PC-3 (cell line): ENCODE results near the gene FBLN7. TPM values are rescaled to one million over a fixed set of nuclear protein-coding genes. Genes with fewer than 3 reads are reported as not detected.
"Not testable (repeated sequence)": the region's sequence is repeated elsewhere in the genome, so short reads cannot be mapped to it uniquely, and the experiment has no call there.

Experiments used
- ATAC-seq: fragments of 200-7000 bp; cut with Tn5 transposase; 2 replicates; pipeline ENCODE4 v1.9.1; 2020; ENCODE audit warnings: mild to moderate bottlenecking, moderate library complexity
- BruUV-seq: library from RNA; stranded (reverse); fragments of 400-500 nt; replicated peaks from 2 replicates; lab custom pipeline; 2021; lab: Mats Ljungman, UMichigan
- CTCF ChIA-PET: fragments of 300-600 bp; sonication (Branson Sonifier 250); formaldehyde crosslinking; loops from one replicate; lab custom pipeline; 2022; ENCODE audit warnings: antibody characterized with exemption; lab: Charles Lee
- POLR2A ChIA-PET: fragments of 300-600 bp; sonication (Branson Sonifier 250); formaldehyde crosslinking; loops from one replicate; lab custom pipeline; 2022; ENCODE audit warnings: antibody characterized with exemption; ENCODE audit not compliant: unreplicated experiment; lab: Charles Lee
- DNase-seq: peaks from one replicate; pipeline ENCODE4 v3.0.0-alpha.2; 2015
- H2AFZ ChIP-seq: fragments of 300-600 bp; sonication (generic); 2 replicates; pipeline ENCODE4 v1.6.0; 2016; ENCODE audit warnings: antibody characterized with exemption, low read length
- H3F3A ChIP-seq: fragments of 300-600 bp; sonication (generic); one replicate; pipeline ENCODE4 v1.6.0; 2017; ENCODE audit warnings: antibody characterized with exemption, low read length, control low read depth, mild to moderate bottlenecking; ENCODE audit not compliant: unreplicated experiment
- H3K27ac ChIP-seq: fragments of 300-600 bp; sonication (generic); 2 replicates; pipeline ENCODE4 v1.5.1; 2016; ENCODE audit warnings: mild to moderate bottlenecking, low read length
- H3K27me3 ChIP-seq: fragments of 300-600 bp; sonication (generic); 2 replicates; pipeline ENCODE4 v1.6.1; 2016; ENCODE audit warnings: low read length, mixed read lengths
- H3K36me3 ChIP-seq: fragments of 300-600 bp; sonication (generic); 2 replicates; pipeline ENCODE4 v1.6.1; 2016; ENCODE audit warnings: low read depth, mixed run types, low read length, mixed read lengths
- H3K4me1 ChIP-seq: fragments of 300-600 bp; sonication (generic); 2 replicates; pipeline ENCODE4 v1.5.1; 2016; ENCODE audit warnings: low read length; ENCODE audit not compliant: insufficient read depth
- H3K4me2 ChIP-seq: fragments of 300-600 bp; sonication (generic); 2 replicates; pipeline ENCODE4 v1.6.0; 2016; ENCODE audit warnings: low read length
- H3K4me3 ChIP-seq: fragments of 300-600 bp; sonication (generic); 2 replicates; pipeline ENCODE4 v1.5.1; 2016; ENCODE audit warnings: mild to moderate bottlenecking, low read length, mixed read lengths
- H3K79me2 ChIP-seq: fragments of 300-600 bp; sonication (generic); 2 replicates; pipeline ENCODE4 v1.6.1; 2017; ENCODE audit warnings: low read length, mixed read lengths
- H3K9ac ChIP-seq: fragments of 300-600 bp; sonication (generic); 2 replicates; pipeline ENCODE4 v1.6.0; 2016; ENCODE audit warnings: mild to moderate bottlenecking, low read length
- H3K9me2 ChIP-seq: fragments of 300-600 bp; sonication (generic); replicated peaks from 2 replicates; pipeline ENCODE4 v1.6.1; 2016; ENCODE audit warnings: mixed run types, low read length, mixed read lengths
- H3K9me3 ChIP-seq: fragments of 300-600 bp; sonication (generic); 2 replicates; pipeline ENCODE4 v1.6.1; 2016; ENCODE audit warnings: low read length, mixed read lengths
- H4K20me1 ChIP-seq: fragments of 300-600 bp; sonication (generic); 2 replicates; pipeline ENCODE4 v1.6.1; 2016; ENCODE audit warnings: low read length, mixed read lengths
- EZH2 ChIP-seq: fragments of 300-600 bp; sonication (generic); IDR thresholded peaks from one replicate; pipeline ENCODE4 v1.6.1; 2017; ENCODE audit warnings: antibody characterized with exemption, mild to moderate bottlenecking, low read length; ENCODE audit not compliant: unreplicated experiment
- EZH2phosphoT487 ChIP-seq: fragments of 300-600 bp; sonication (generic); IDR thresholded peaks from 2 replicates; pipeline ENCODE4 v1.6.1; 2018; ENCODE audit warnings: mild to moderate bottlenecking, antibody characterized with exemption, low read length, borderline replicate concordance
- intact Hi-C: fragments of 100-400 bp; cut with micrococcal nuclease; formaldehyde crosslinking; loops from 2 replicates; pipeline ENCODE4 v1.9.0; 2023
- total RNA-seq: library from RNA; depleted of rRNA; stranded (reverse); fragments of >200 nt; gene quantifications from 2 replicates; pipeline ENCODE4 v1.2.3, GENCODE V29; 2014
- TF ChIP-seq, protein P1 (sequence below): fragments of 300-600 bp; sonication (generic); conservative IDR thresholded peaks from 2 replicates; pipeline ENCODE4 v1.5.1; 2017; ENCODE audit warnings: antibody characterized with exemption, low read depth, mild to moderate bottlenecking, low read length

FBLN7 gene
- total RNA-seq, 1 experiment from 2014 or later = 2.2 TPM

DNA sequence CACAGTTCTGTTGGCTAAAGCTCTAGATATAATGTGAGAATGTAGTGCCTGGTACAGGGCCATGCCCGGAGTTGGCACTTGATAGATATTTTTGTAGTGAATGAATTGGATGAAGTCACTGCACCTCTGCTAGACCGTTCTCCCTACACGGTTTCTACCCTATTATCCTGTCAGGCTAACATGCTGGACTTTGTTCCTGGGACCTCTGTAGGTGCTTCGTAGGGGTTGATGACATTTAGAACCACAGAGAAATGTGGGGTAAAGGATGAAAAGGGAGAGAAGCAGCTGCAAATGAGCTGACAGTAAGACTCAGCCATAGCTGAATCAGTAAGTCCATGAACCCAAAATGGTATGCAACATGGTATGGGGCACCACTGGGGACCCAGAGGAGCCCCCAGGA, 4.1 kb upstream of the FBLN7 start:
- TF ChIP-seq, protein P1, sequence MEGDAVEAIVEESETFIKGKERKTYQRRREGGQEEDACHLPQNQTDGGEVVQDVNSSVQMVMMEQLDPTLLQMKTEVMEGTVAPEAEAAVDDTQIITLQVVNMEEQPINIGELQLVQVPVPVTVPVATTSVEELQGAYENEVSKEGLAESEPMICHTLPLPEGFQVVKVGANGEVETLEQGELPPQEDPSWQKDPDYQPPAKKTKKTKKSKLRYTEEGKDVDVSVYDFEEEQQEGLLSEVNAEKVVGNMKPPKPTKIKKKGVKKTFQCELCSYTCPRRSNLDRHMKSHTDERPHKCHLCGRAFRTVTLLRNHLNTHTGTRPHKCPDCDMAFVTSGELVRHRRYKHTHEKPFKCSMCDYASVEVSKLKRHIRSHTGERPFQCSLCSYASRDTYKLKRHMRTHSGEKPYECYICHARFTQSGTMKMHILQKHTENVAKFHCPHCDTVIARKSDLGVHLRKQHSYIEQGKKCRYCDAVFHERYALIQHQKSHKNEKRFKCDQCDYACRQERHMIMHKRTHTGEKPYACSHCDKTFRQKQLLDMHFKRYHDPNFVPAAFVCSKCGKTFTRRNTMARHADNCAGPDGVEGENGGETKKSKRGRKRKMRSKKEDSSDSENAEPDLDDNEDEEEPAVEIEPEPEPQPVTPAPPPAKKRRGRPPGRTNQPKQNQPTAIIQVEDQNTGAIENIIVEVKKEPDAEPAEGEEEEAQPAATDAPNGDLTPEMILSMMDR = no peak
- no peak for TF ChIP-seq EZH2phosphoT487
- TF ChIP-seq EZH2 = no peak
- Histone ChIP-seq H3K27ac (no peak overlapping the region), H3K4me3 (no peak overlapping the region), H3K4me1 (peaks cover 8% of the 10 kb centered on the region), H3K9me2 (no peaks in the 10 kb centered on the region), H3F3A (no peaks in the 10 kb centered on the region), H3K36me3 (no peaks in the 10 kb centered on the region), H3K9ac (no peak overlapping the region), H4K20me1 (no peaks in the 10 kb centered on the region), H3K79me2 (no peaks in the 10 kb centered on the region), H2AFZ (no peak overlapping the region), H3K27me3 (no peaks in the 10 kb centered on the region), H3K9me3 (no peaks in the 10 kb centered on the region), H3K4me2 (no peak overlapping the region)
- no TSS peak for BruUV-seq
- intact Hi-C loops = no loop called here
- CTCF ChIA-PET = no interaction called here
- POLR2A ChIA-PET = no interaction called here
- ATAC-seq (no peak), DNase-seq (no peak)

DNA sequence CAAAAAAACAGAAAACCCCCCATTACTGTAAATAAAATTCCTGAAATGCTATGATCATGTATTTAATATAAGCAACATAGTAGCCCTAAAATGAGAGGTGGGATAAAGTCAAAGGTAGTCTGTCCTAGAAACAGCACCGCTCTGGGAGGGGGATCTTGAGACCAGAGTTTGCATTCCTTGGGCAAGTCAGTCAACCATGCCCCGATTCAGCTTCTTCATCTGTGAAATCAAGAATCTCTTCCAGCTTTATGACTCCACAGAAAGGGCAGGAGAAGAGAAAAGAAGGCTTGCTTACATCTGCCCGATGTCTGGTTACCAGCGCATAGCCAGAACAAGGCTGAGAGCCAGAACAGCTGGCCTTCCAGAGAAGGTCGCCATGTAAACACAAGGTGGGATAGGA, 2.1 kb upstream of the FBLN7 start:
- Histone ChIP-seq H3K27me3 (no peaks in the 10 kb centered on the region), H3K27ac (no peak overlapping the region), H3K4me1 (peaks cover 8% of the 10 kb centered on the region), H2AFZ (no peak overlapping the region), H3K9ac (no peak overlapping the region), H3K4me2 (no peak overlapping the region), H3F3A (no peaks in the 10 kb centered on the region), H3K36me3 (no peaks in the 10 kb centered on the region), H3K9me2 (no peaks in the 10 kb centered on the region), H3K4me3 (no peak overlapping the region), H3K9me3 (no peaks in the 10 kb centered on the region), H4K20me1 (no peaks in the 10 kb centered on the region), H3K79me2 (no peaks in the 10 kb centered on the region)
- TF ChIP-seq, protein P1 = no peak
- TF ChIP-seq EZH2phosphoT487 (no peak), EZH2 (no peak)
- ATAC-seq (no peak), DNase-seq (no peak)
- BruUV-seq = no TSS peak
- intact Hi-C loops = no loop called here
- CTCF ChIA-PET = no interaction called here
- POLR2A ChIA-PET = no interaction called here

DNA sequence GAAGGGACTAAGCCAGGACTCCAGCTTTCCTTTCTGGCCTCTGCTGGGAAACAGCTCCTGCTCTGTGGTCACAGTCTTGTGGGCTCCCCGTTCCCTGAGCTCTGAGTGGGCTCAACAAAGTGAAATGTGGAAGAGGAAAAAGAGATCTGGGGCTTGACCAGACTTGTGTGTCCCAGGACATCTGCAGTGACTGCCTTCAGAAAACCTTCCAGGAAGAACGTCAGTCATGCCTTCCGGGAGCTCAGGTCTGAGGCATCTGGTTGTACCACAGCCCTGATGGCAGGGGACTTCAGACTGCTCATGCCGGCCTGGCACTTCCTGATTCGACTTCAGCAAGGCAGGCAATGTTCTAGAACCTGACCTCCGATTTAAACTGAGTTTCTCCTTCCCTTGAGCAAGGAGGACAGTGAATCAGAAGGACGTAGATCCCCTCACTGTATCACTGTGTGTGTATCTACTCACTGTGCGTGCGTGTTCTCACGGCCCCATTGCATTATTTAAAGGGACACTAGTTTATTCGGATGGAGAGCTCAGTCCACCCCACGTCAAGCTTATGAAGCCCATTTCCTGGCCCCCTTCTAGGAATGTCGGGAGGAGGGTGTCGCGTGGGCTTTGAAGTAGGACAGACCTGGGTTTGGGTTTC, 548 bp upstream of the FBLN7 start:
- Histone ChIP-seq H3K4me3 (peak overlapping the region; percentile 81), H3K9me3 (no peaks in the 10 kb centered on the region), H3K4me1 (peaks cover 8% of the 10 kb centered on the region), H3K9ac (no peak overlapping the region), H3K36me3 (no peaks in the 10 kb centered on the region), H3K27ac (no peak overlapping the region), H3K27me3 (no peaks in the 10 kb centered on the region), H3K4me2 (peak overlapping the region; percentile 92), H3K9me2 (no peaks in the 10 kb centered on the region), H3F3A (no peaks in the 10 kb centered on the region), H3K79me2 (no peaks in the 10 kb centered on the region), H2AFZ (peak overlapping the region; percentile 98), H4K20me1 (no peaks in the 10 kb centered on the region)
- intact Hi-C loops = no loop called here
- ChIA-PET POLR2A (no interaction called here), CTCF (no interaction called here)
- ATAC-seq (peak; percentile 54), DNase-seq (peak; percentile 21)
- TF ChIP-seq EZH2phosphoT487 (no peak), EZH2 (no peak)
- TF ChIP-seq, protein P1 = no peak
- no TSS peak for BruUV-seq

DNA sequence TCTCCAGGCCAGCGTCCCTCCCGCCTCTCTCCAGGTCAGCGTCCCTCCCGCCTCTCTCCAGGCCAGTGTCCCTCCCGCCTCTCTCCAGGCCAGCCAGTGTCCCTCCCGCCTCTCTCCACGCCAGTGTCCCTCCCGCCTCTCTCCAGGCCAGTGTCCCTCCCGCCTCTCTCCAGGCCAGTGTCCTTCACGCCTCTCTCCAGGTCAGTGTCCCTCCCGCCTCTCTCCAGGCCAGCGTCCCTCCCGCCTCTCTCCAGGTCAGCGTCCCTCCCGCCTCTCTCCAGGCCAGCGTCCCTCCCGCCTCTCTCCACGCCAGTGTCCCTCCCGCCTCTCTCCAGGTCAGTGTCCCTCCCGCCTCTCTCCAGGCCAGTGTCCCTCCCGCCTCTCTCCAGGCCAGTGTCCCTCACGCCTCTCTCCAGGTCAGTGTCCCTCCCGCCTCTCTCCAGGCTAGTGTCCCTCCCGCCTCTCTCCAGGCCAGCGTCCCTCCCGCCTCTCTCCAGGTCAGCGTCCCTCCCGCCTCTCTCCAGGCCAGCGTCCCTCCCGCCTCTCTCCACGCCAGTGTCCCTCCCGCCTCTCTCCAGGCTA, 939 bp downstream of the FBLN7 start:
- Histone ChIP-seq H2AFZ (0 out of 2 replicates have a peak overlapping the region, but pooled peaks have one; percentile 71), H3K4me3 (peak overlapping the region; percentile 81), H3K4me2 (peak overlapping the region; percentile 92)
- H4K20me1 ChIP-seq, ATAC-seq, H3K27me3 ChIP-seq, H3K9ac ChIP-seq, H3K79me2 ChIP-seq, H3K9me3 ChIP-seq, H3K36me3 ChIP-seq, BruUV-seq, DNase-seq, CTCF ChIA-PET, intact Hi-C loops, H3K9me2 ChIP-seq, H3K4me1 ChIP-seq, H3F3A ChIP-seq, H3K27ac ChIP-seq: not testable (repeated sequence)
- POLR2A ChIA-PET = interaction anchor here (0.6 kb wide), 1 partner anchor 11 kb away, joined by 3 read pairs; no protein-coding TSS in a partner anchor
